ENCODE measurements around the gene C16orf92.
A peak's percentile ranks its signal among the peaks of the same experiment; 100 is the strongest.

C16orf92 gene

GRCh38 chr16:30022887-30023286 is at the start of gene C16orf92:
Gene C16orf92, plus strand, starts transcription at chr16:30023198. Its CDS starts 143 bp downstream, at chr16:30023341.
- DNase-seq: no peak

GRCh38 chr16:29973384-29974246 is 49.4 kb upstream of the C16orf92 start, which contains the start of gene TAOK2:
Gene TAOK2, plus strand, starts transcription at chr16:29973868. Its CDS starts 3,905 bp downstream, at chr16:29977773.
- peak; percentile 98 for DNase-seq

GRCh38 chr16:29974291-29975133 is 48.5 kb upstream of the C16orf92 start:
- peak; percentile 27 for DNase-seq

GRCh38 chr16:29975134-29975538 is 47.9 kb upstream of the C16orf92 start:
- DNase-seq: no peak

GRCh38 chr16:29975811-29976511 is 47.0 kb upstream of the C16orf92 start:
- DNase-seq: no peak

- no peak for DNase-seq
Measured at GRCh38 chr16:29977063-29977825, 45.8 kb upstream of the C16orf92 start.

- no peak for DNase-seq
Measured at GRCh38 chr16:29978081-29978480, 44.9 kb upstream of the C16orf92 start.

- no peak for DNase-seq
Measured at GRCh38 chr16:29978564-29979270, 44.3 kb upstream of the C16orf92 start.

- no peak for DNase-seq
Measured at GRCh38 chr16:29982560-29983419, 40.2 kb upstream of the C16orf92 start.

- DNase-seq: no peak
Measured at GRCh38 chr16:29983420-29984136, 39.4 kb upstream of the C16orf92 start.

- DNase-seq: no peak
Measured at GRCh38 chr16:29984137-29984763, 38.7 kb upstream of the C16orf92 start.

GRCh38 chr16:29984764-29985147 is 38.2 kb upstream of the C16orf92 start:
- DNase-seq: no peak

GRCh38 chr16:29985271-29985811 is 37.7 kb upstream of the C16orf92 start:
- no peak for DNase-seq

GRCh38 chr16:29986231-29986630 is 36.8 kb upstream of the C16orf92 start:
- DNase-seq: no peak

GRCh38 chr16:29986931-29987330 is 36.1 kb upstream of the C16orf92 start:
- no peak for DNase-seq

GRCh38 chr16:29987371-29988085 is 35.5 kb upstream of the C16orf92 start:
- no peak for DNase-seq

GRCh38 chr16:29988346-29989075 is 34.5 kb upstream of the C16orf92 start:
- DNase-seq: no peak
